Cardiac muscle cell (in vitro differentiated cells and primary cell): ENCODE measurements around the gene ABCB1. TPM values are rescaled to one million over a fixed set of nuclear protein-coding genes. Genes with fewer than 3 reads are reported as not detected.

Experiments used
- DNase-seq, 2 donors: peaks; one replicate each; pipeline versions ENCODE4 v3.0.0 to v3.0.0-alpha.2; 2010 to 2017; ENCODE audit warnings: low read depth in 1 of 2, low spot score in 1 of 2
- H3K27ac ChIP-seq: fragments of 200-600 bp; sonication (generic); 2 replicates; pipeline ENCODE4 v1.5.1; 2016
- H3K27me3 ChIP-seq: fragments of 200-600 bp; sonication (generic); 2 replicates; pipeline ENCODE4 v1.6.0; 2016; ENCODE audit warnings: control low read depth
- H3K36me3 ChIP-seq: fragments of 200-600 bp; sonication (generic); 2 replicates; pipeline ENCODE4 v1.5.1; 2016; ENCODE audit warnings: control low read depth
- H3K4me1 ChIP-seq: fragments of 200-600 bp; sonication (generic); 2 replicates; pipeline ENCODE4 v1.8.1; 2017; ENCODE audit warnings: low read depth, mild to moderate bottlenecking, mixed run types
- H3K4me3 ChIP-seq: fragments of 200-600 bp; sonication (generic); 2 replicates; pipeline ENCODE4 v1.5.1; 2016; ENCODE audit warnings: mild to moderate bottlenecking
- H3K9me3 ChIP-seq: fragments of 200-600 bp; sonication (generic); 2 replicates; pipeline ENCODE4 v1.5.1; 2017; ENCODE audit warnings: low read depth, mild to moderate bottlenecking, control low read depth
- CTCF ChIP-seq: IDR thresholded peaks from 2 replicates; pipeline ENCODE4 v1.5.1; 2012; ENCODE audit warnings: low read depth, mild to moderate bottlenecking, low read length
- polyA plus RNA-seq: library from polyadenylated mRNA; unstranded; fragments of >200 nt; fragmentation: Nextera tagmentation; extraction: Ambion mirVana; gene quantifications from 2 replicates; pipeline ENCODE4 v1.2.1, GENCODE V29; 2016
- total RNA-seq: library from RNA; depleted of rRNA; stranded (reverse); fragments of >200 nt; gene quantifications from 2 replicates; pipeline ENCODE4 v1.2.3, GENCODE V29; 2016

Gene ABCB1
- total and polyA plus RNA-seq, 2 experiments from 2014 or later: not detected

GRCh38 chr7:87494454-87494853 is 106.2 kb downstream of the ABCB1 start:
- no peak for TF ChIP-seq CTCF
- H3K36me3 ChIP-seq: no peaks in the 10 kb centered on the region
- H3K4me3 ChIP-seq: no peak overlapping the region
- H3K9me3 ChIP-seq: no peaks in the 10 kb centered on the region
- H3K27me3 ChIP-seq: no peaks in the 10 kb centered on the region
- no peak overlapping the region for H3K27ac ChIP-seq
- no peak for DNase-seq
- H3K4me1 ChIP-seq: no peaks in the 10 kb centered on the region

DNA sequence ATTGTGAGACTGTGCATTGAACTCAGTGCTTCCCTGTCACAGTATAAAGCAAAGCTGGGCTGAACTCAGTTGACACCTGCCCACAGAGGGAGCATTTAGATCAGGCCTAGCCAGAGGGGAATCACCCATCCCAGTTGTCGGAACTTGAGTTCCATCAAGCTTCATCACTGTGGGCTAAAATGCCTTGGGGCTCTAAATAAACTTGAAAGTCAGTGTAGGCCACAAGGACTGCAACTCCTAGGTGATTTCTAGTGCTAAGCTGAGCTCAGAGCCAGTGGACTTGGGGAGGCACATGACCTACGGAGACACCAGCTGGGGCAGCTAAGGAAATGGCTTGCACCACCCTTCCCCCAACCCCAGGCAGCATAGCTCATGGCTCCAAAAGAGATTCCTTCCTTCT is 117.6 kb downstream of the ABCB1 start:
- Histone ChIP-seq H3K27me3 (no peaks in the 10 kb centered on the region), H3K9me3 (no peaks in the 10 kb centered on the region), H3K27ac (no peak overlapping the region), H3K36me3 (no peaks in the 10 kb centered on the region), H3K4me1 (peaks cover 13% of the 10 kb centered on the region), H3K4me3 (no peak overlapping the region)
- TF ChIP-seq CTCF: no peak
- DNase-seq: no peak

- Histone ChIP-seq H3K27me3 (no peaks in the 10 kb centered on the region), H3K4me1 (peaks cover 13% of the 10 kb centered on the region), H3K9me3 (no peaks in the 10 kb centered on the region), H3K27ac (no peak overlapping the region), H3K36me3 (no peaks in the 10 kb centered on the region), H3K4me3 (no peak overlapping the region)
- DNase-seq: no peak
- TF ChIP-seq CTCF: no peak
Observed at GRCh38 chr7:87482115-87482514, 118.6 kb downstream of the ABCB1 start.

DNA sequence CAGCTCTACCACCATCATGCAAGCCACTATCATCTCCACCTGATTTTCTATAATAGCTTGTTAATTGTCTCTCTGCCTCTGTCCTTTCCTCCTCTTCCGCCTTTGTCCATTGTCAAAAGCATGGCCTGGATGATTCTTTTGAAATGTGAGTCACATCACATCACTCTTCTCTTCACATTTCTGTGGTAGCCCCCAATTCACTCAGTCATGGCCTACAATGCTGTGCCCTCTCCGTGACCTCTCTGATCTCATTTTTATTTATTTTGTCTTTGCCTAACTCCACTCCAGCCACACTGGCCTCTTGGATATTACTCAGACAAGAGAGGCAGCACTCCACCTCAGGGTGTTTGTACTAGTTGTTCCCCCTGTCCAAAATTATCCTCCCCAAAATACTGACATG is 120.3 kb downstream of the ABCB1 start:
- TF ChIP-seq CTCF: no peak
- no peak overlapping the region for H3K4me3 ChIP-seq
- H3K36me3 ChIP-seq: no peaks in the 10 kb centered on the region
- H3K27me3 ChIP-seq: peaks cover 14% of the 10 kb centered on the region
- no peaks in the 10 kb centered on the region for H3K9me3 ChIP-seq
- DNase-seq: no peak
- H3K27ac ChIP-seq: peak overlapping the region; percentile 74
- H3K4me1 ChIP-seq: peaks cover 13% of the 10 kb centered on the region

- TF ChIP-seq CTCF: no peak
- peaks cover 18% of the 10 kb centered on the region for H3K27me3 ChIP-seq
- peaks cover 15% of the 10 kb centered on the region for H3K4me1 ChIP-seq
- H3K36me3 ChIP-seq: no peaks in the 10 kb centered on the region
- H3K9me3 ChIP-seq: no peaks in the 10 kb centered on the region
- peak in 1 of 2 donors; percentile 40 for DNase-seq
- H3K27ac ChIP-seq: peak overlapping the region; percentile 74
- no peak overlapping the region for H3K4me3 ChIP-seq
Observed at GRCh38 chr7:87479951-87480350, 120.7 kb downstream of the ABCB1 start.

DNA sequence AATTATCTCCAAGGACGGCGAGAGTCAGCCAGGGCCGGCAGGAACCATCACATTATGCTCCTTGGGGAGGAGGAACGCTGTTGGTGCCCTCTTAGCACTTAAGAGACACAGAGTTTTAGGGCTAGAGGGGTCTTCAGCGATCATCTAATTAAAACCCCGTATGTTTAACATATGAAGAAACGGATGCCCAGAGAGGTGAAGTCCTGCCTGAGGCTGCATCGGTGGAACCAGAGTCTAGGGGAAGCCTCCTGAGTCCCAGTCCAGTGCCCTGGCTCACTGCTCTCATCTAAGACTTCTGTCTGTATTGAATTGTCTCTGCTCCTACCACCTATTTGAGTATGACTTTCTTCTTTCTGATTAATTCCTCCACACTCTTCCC is 124.5 kb downstream of the ABCB1 start:
- no peak for TF ChIP-seq CTCF
- DNase-seq: no peak
- no peaks in the 10 kb centered on the region for H3K36me3 ChIP-seq
- H3K4me3 ChIP-seq: no peak overlapping the region
- H3K27me3 ChIP-seq: peaks cover 22% of the 10 kb centered on the region
- H3K9me3 ChIP-seq: no peaks in the 10 kb centered on the region
- H3K4me1 ChIP-seq: peaks cover 27% of the 10 kb centered on the region
- no peak overlapping the region for H3K27ac ChIP-seq
